Umbilical cord (tissue), 2 donors: ENCODE data around the gene MZF1. TPM values are rescaled to one million over a fixed set of nuclear protein-coding genes. Genes with fewer than 3 reads are reported as not detected.

Experiments
- DNase-seq: peaks from one replicate; pipeline ENCODE4 v3.0.0-alpha.2; 2015; ENCODE audit warnings: low spot score
- total RNA-seq: library from RNA; depleted of rRNA; stranded (reverse); fragments of >200 nt; gene quantifications from one replicate; pipeline ENCODE4 v1.2.3, GENCODE V29; 2014; ENCODE audit warnings: low replicate concordance; ENCODE audit not compliant: insufficient read depth

MZF1 gene
- total RNA-seq, 1 donor from 2014 or later = 11.1 TPM

GRCh38 chr19:58513694-58514563 lies 59.2 kb downstream of the MZF1 start:
- DNase-seq = peak; percentile 89

DNA sequence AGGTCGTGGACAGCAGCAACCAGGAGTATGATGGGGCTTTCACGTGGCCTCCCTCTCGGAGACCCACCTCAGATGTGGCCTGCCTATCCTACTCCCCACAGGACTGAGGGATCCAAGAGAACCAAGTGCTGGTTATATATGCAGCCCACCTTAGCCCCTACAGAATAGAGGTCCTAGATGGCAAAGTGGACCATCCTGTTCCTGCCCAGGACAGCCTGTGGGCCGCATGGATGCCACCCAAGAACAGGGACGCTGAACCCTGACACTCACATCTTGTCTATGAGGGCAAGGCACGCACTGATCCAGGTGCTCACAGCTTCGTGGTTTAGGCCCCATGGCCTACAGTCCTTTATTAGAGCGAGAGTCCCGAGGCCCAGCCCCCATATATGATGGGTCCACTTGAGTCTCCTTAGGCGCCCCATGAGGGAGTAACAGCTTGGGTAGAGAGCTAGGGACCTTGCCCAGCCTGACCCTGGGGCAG lies 59.9 kb downstream of the MZF1 start:
- DNase-seq = no peak

Other genes with a start within 250 kb of the MZF1 start
- gene ZSCAN22, start 246.3 kb downstream of the MZF1 start, total RNA-seq = 2.9 TPM
- gene A1BG, start 219.8 kb downstream of the MZF1 start, total RNA-seq = 4.1 TPM
- gene ZNF497, start 210.6 kb downstream of the MZF1 start, total RNA-seq = 1.7 TPM
- gene ZNF837, start 192.3 kb downstream of the MZF1 start, total RNA-seq = 3.4 TPM
- 1,414 TPM for gene RPS5, start 186.1 kb downstream of the MZF1 start, total RNA-seq
- gene RNF225, start 177.7 kb downstream of the MZF1 start, total RNA-seq = 0.72 TPM
- gene ZNF584, start 164.7 kb downstream of the MZF1 start, total RNA-seq = 6.0 TPM
- gene ZNF132, start 133.2 kb downstream of the MZF1 start, total RNA-seq = 24.8 TPM
- gene ZNF324B, start 121.7 kb downstream of the MZF1 start, total RNA-seq = 16.4 TPM
- gene ZNF324, start 106.3 kb downstream of the MZF1 start, total RNA-seq = 16.1 TPM
- 7.0 TPM for gene ZNF446, start 97.0 kb downstream of the MZF1 start, total RNA-seq
- 7.2 TPM for gene SLC27A5, start 61.3 kb downstream of the MZF1 start, total RNA-seq
- gene ZBTB45, start 53.5 kb downstream of the MZF1 start, total RNA-seq = 1.2 TPM
- 150 TPM for gene TRIM28, start 29.3 kb downstream of the MZF1 start, total RNA-seq
- 92.5 TPM for gene CHMP2A, start 18.2 kb downstream of the MZF1 start, total RNA-seq
- gene UBE2M, start 14.7 kb downstream of the MZF1 start, total RNA-seq = 32.7 TPM